HG03571 (cell line): Measurements from ENCODE around the gene MYO15A.

Experiments used
- ATAC-seq: cut with Tn5 transposase; IDR thresholded peaks from one replicate; pipeline ENCODE4 v1.9.1; 2021; ENCODE audit not compliant: unreplicated experiment

MYO15A gene

GRCh38 chr17:18124345-18125126, 16.0 kb downstream of the MYO15A start:
- ATAC-seq: no peak

- ATAC-seq: no peak
These were observed 20.5 kb downstream of the MYO15A start for GRCh38 chr17:18129041-18129502.

- no peak for ATAC-seq
These were observed 24.2 kb downstream of the MYO15A start for GRCh38 chr17:18132711-18133110.

GRCh38 chr17:18136357-18136756, 27.8 kb downstream of the MYO15A start:
- ATAC-seq: no peak

GRCh38 chr17:18138065-18138749, 29.7 kb downstream of the MYO15A start:
- no peak for ATAC-seq

GRCh38 chr17:18139092-18139491, 30.5 kb downstream of the MYO15A start:
- no peak for ATAC-seq

GRCh38 chr17:18139498-18139897, 30.9 kb downstream of the MYO15A start:
- ATAC-seq: no peak

GRCh38 chr17:18139949-18140348, 31.4 kb downstream of the MYO15A start:
- no peak for ATAC-seq

- ATAC-seq: no peak
These were observed 32.1 kb downstream of the MYO15A start for GRCh38 chr17:18140648-18141047.

- no peak for ATAC-seq
These were observed 32.8 kb downstream of the MYO15A start for GRCh38 chr17:18141210-18141803.

GRCh38 chr17:18142417-18142816, 33.9 kb downstream of the MYO15A start:
- no peak for ATAC-seq

- no peak for ATAC-seq
These were observed 34.7 kb downstream of the MYO15A start for GRCh38 chr17:18143044-18143936.

- no peak for ATAC-seq
These were observed 35.7 kb downstream of the MYO15A start for GRCh38 chr17:18144261-18144660.

- no peak for ATAC-seq
These were observed 36.3 kb downstream of the MYO15A start for GRCh38 chr17:18144855-18145254.

- ATAC-seq: no peak
These were observed 37.3 kb downstream of the MYO15A start for GRCh38 chr17:18145811-18146210.

GRCh38 chr17:18146259-18146658, 37.7 kb downstream of the MYO15A start:
- no peak for ATAC-seq

GRCh38 chr17:18146980-18147379, 38.4 kb downstream of the MYO15A start:
- no peak for ATAC-seq

- ATAC-seq: no peak
These were observed 40.0 kb downstream of the MYO15A start for GRCh38 chr17:18148586-18148985.

- no peak for ATAC-seq
These were observed 42.7 kb downstream of the MYO15A start for GRCh38 chr17:18151290-18151689.

- ATAC-seq: no peak
These were observed 46.6 kb downstream of the MYO15A start for GRCh38 chr17:18155179-18155578.
